Sigmoid colon (tissue), 7 donors: Measurements from ENCODE around the gene AQP6. TPM values are rescaled to one million over a fixed set of nuclear protein-coding genes. Genes with fewer than 3 reads are reported as not detected.

Experiments
- DNase-seq: peaks from one replicate; pipeline ENCODE4 v3.0.0-alpha.2; 2019
- H3K27ac ChIP-seq, 4 donors: fragments of 200-600 bp; sonication (generic); one replicate each; pipeline ENCODE4 v1.5.1; 2016 to 2019; ENCODE audit warnings: mild to moderate bottlenecking in 1 of 4
- H3K27me3 ChIP-seq, 3 donors: fragments of 200-600 bp; sonication (generic); one replicate each; pipeline ENCODE4 v1.5.1; 2019; ENCODE audit warnings: mild to moderate bottlenecking in 1 of 3
- H3K36me3 ChIP-seq, 4 donors: fragments of 200-600 bp; sonication (generic); one replicate each; pipeline ENCODE4 v1.5.1; 2016 to 2019
- H3K4me1 ChIP-seq, 4 donors: fragments of 200-600 bp; sonication (generic); one replicate each; pipeline ENCODE4 v1.5.1; 2017 to 2019
- H3K4me3 ChIP-seq, 4 donors: fragments of 200-600 bp; sonication (generic); one replicate each; pipeline ENCODE4 v1.5.1; 2017 to 2019; ENCODE audit warnings: mild to moderate bottlenecking in 2 of 4, moderate library complexity in 1 of 4
- H3K9me3 ChIP-seq, 4 donors: fragments of 200-600 bp in 3 of 4; sonication (generic) in 3 of 4; one replicate each; pipeline versions ENCODE4 v1.5.1 to v1.6.1; 2013 to 2019
- CTCF ChIP-seq, 4 experiments: fragments of 450-650 bp in 3 of 4; fragments of 200-600 bp in 1 of 4; IDR thresholded peaks; one replicate each; pipeline ENCODE4 v1.5.1; 2016 to 2019; ENCODE audit warnings: antibody characterized with exemption in 4 of 4, mild to moderate bottlenecking in 3 of 4, moderate library complexity in 2 of 4
- EP300 ChIP-seq, 4 donors: sonication (generic); formaldehyde crosslinking; IDR thresholded peaks; one replicate each; pipeline ENCODE4 v1.6.1; 2017; ENCODE audit warnings: antibody characterized with exemption in 4 of 4
- POLR2A ChIP-seq, 2 donors: fragments of 450-650 bp; IDR thresholded peaks; one replicate each; pipeline ENCODE4 v1.6.1; 2016; ENCODE audit warnings: antibody characterized with exemption in 2 of 2, mild to moderate bottlenecking in 2 of 2, moderate library complexity in 2 of 2
- POLR2AphosphoS5 ChIP-seq, 4 donors: sonication (generic); formaldehyde crosslinking; IDR thresholded peaks; one replicate each; pipeline ENCODE4 v1.6.1; 2017; ENCODE audit warnings: antibody characterized with exemption in 4 of 4
- WGBS, 2 donors: extraction: QIAGEN DNeasy Blood & Tissue Kit; methylation state at CpG; one replicate each; pipeline ENCODE4 v1.1.7; 2013; 5-methylcytosine and 5-hydroxymethylcytosine counted together
- intact Hi-C: fragments of 100-400 bp; cut with DNase I; formaldehyde crosslinking; loops from one replicate; pipeline ENCODE4 v1.15.1; 2023
- polyA plus RNA-seq, 3 donors: library from polyadenylated mRNA; stranded (reverse); fragments of 200-250 nt; gene quantifications; one replicate each; pipeline ENCODE4 v1.2.3, GENCODE V29; 2013
- total RNA-seq, 4 donors: library from RNA; depleted of rRNA; stranded (reverse); fragments of >200 nt; gene quantifications; one replicate each; pipeline ENCODE4 v1.1.0, GENCODE V29; 2016
- donor health status: healthy with polysubstance abuse.
- donor health status: Bipolar disorder and iron deficiency.
- donor health status: healthy.

AQP6 gene
- total and polyA plus RNA-seq, 7 donors, result 0.12 to 0.83 (median 0.49) TPM; not detected in 2

GRCh38 chr12:49945394-49946080 is 27.2 kb upstream of the AQP6 start:
- DNase-seq, result peak; percentile 88
- peak in 1 of 4 donors; percentile 27 for TF ChIP-seq POLR2AphosphoS5 (IDR thresholded peaks at IDR 0.05)
- TF ChIP-seq CTCF (IDR thresholded peaks at IDR 0.05), result peak; percentile 38 to 88 (median 72)
- TF ChIP-seq POLR2A (IDR thresholded peaks at IDR 0.05), result no peak
- no peak for TF ChIP-seq EP300 (IDR thresholded peaks at IDR 0.05)
- Histone ChIP-seq H3K27ac (peak overlapping the region in 2 of 4 donors; percentile 23 to 40), H3K9me3 (no peaks in the 10 kb centered on the region), H3K36me3 (no peaks in the 10 kb centered on the region), H3K4me3 (peak overlapping the region in 3 of 4 donors; percentile 16 to 34 (median 24)), H3K27me3 (no peaks in the 10 kb centered on the region), H3K4me1 (peaks cover 0 to 9% (median 8%) of the 10 kb centered on the region in 4 donors)
- intact Hi-C loops, result loop anchor here (5.0 kb wide), 1 partner anchor 78 kb away; no protein-coding TSS in a partner anchor
- 12 to 25% methylated on average over 28 of the region's 28 CpGs for WGBS, 2 donors

- Histone ChIP-seq H3K27me3 (no peaks in the 10 kb centered on the region), H3K36me3 (no peaks in the 10 kb centered on the region), H3K9me3 (no peaks in the 10 kb centered on the region), H3K27ac (peak overlapping the region in 1 of 4 donors; percentile 40), H3K4me1 (peaks cover 0 to 9% (median 8%) of the 10 kb centered on the region in 4 donors), H3K4me3 (no peak overlapping the region)
- intact Hi-C loops, result loop anchor here (5.0 kb wide), 1 partner anchor 79 kb away; no protein-coding TSS in a partner anchor
- no peak for DNase-seq
- WGBS, 2 donors, result 24 to 66% methylated on average over 9 of the region's 9 CpGs
- TF ChIP-seq EP300 (IDR thresholded peaks at IDR 0.05), result no peak
- TF ChIP-seq POLR2AphosphoS5 (IDR thresholded peaks at IDR 0.05), result no peak
- no peak for TF ChIP-seq POLR2A (IDR thresholded peaks at IDR 0.05)
- TF ChIP-seq CTCF (IDR thresholded peaks at IDR 0.05), result no peak
Measured at GRCh38 chr12:49946086-49946485, 26.7 kb upstream of the AQP6 start.

- peaks cover 0 to 9% (median 8%) of the 10 kb centered on the region in 4 donors for H3K4me1 ChIP-seq
- no peaks in the 10 kb centered on the region for H3K27me3 ChIP-seq
- intact Hi-C loops, result loop anchor here (5.0 kb wide), 1 partner anchor 79 kb away; no protein-coding TSS in a partner anchor
- H3K36me3 ChIP-seq, result no peaks in the 10 kb centered on the region
- no peak for TF ChIP-seq POLR2A (IDR thresholded peaks at IDR 0.05)
- TF ChIP-seq POLR2AphosphoS5 (IDR thresholded peaks at IDR 0.05), result no peak
- no peak for TF ChIP-seq CTCF (IDR thresholded peaks at IDR 0.05)
- 20 to 64% methylated on average over 3 of the region's 3 CpGs for WGBS, 2 donors
- no peak overlapping the region for H3K4me3 ChIP-seq
- H3K9me3 ChIP-seq, result no peaks in the 10 kb centered on the region
- H3K27ac ChIP-seq, result no peak overlapping the region
- no peak for DNase-seq
Measured at GRCh38 chr12:49946497-49946896, 26.2 kb upstream of the AQP6 start.

- Histone ChIP-seq H3K27me3 (no peaks in the 10 kb centered on the region), H3K4me3 (no peak overlapping the region), H3K36me3 (no peaks in the 10 kb centered on the region), H3K9me3 (no peaks in the 10 kb centered on the region), H3K27ac (no peak overlapping the region), H3K4me1 (peaks cover 0 to 9% (median 8%) of the 10 kb centered on the region in 4 donors)
- TF ChIP-seq POLR2AphosphoS5 (IDR thresholded peaks at IDR 0.05) (no peak), CTCF (IDR thresholded peaks at IDR 0.05) (no peak), POLR2A (IDR thresholded peaks at IDR 0.05) (no peak)
- intact Hi-C loops, result loop anchor here (5.0 kb wide), 1 partner anchor 80 kb away; no protein-coding TSS in a partner anchor
- 64 to 76% methylated on average over 7 of the region's 7 CpGs for WGBS, 2 donors
- DNase-seq, result no peak
Measured at GRCh38 chr12:49947593-49948226, 25.0 kb upstream of the AQP6 start.
